ENCODE data around the gene SNAPC2. TPM values are rescaled to one million over a fixed set of nuclear protein-coding genes. Genes with fewer than 3 reads are reported as not detected.

Gene SNAPC2
- total RNA-seq, 1 donor, result 18.5 TPM

DNA sequence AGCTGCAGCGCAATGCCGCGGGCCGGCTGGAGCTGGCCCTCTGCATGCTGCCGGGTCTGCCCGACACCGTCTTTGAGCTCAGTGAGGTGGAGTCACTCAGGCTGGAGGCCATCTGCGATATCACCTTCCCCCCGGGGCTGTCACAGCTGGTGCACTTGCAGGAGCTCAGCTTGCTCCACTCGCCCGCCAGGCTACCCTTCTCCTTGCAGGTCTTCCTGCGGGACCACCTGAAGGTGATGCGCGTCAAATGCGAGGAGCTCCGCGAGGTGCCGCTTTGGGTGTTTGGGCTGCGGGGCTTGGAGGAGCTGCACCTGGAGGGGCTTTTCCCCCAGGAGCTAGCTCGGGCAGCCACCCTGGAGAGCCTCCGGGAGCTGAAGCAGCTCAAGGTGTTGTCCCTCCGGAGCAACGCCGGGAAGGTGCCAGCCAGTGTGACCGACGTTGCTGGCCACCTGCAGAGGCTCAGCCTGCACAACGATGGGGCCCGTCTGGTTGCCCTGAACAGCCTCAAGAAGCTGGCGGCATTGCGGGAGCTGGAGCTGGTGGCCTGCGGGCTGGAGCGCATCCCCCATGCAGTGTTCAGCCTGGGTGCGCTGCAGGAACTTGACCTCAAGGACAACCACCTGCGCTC, 20.3 kb upstream of the SNAPC2 start:
- TF ChIP-seq, protein P1, sequence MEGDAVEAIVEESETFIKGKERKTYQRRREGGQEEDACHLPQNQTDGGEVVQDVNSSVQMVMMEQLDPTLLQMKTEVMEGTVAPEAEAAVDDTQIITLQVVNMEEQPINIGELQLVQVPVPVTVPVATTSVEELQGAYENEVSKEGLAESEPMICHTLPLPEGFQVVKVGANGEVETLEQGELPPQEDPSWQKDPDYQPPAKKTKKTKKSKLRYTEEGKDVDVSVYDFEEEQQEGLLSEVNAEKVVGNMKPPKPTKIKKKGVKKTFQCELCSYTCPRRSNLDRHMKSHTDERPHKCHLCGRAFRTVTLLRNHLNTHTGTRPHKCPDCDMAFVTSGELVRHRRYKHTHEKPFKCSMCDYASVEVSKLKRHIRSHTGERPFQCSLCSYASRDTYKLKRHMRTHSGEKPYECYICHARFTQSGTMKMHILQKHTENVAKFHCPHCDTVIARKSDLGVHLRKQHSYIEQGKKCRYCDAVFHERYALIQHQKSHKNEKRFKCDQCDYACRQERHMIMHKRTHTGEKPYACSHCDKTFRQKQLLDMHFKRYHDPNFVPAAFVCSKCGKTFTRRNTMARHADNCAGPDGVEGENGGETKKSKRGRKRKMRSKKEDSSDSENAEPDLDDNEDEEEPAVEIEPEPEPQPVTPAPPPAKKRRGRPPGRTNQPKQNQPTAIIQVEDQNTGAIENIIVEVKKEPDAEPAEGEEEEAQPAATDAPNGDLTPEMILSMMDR (IDR thresholded peaks at IDR 0.05; ENCODE audit: extremely low read depth, low read depth, low read length), result no peak
- Histone ChIP-seq H3K27me3 (ENCODE audit: insufficient read depth, low read length) (no peaks in the 10 kb centered on the region), H2AFZ (ENCODE audit: low read length) (no peak overlapping the region), H3K4me1 (ENCODE audit: insufficient read depth, low read length) (peaks cover 10% of the 10 kb centered on the region), H3K36me3 (ENCODE audit: insufficient read depth, low read length) (peaks cover 9% of the 10 kb centered on the region), H3K27ac (ENCODE audit: low read depth, low read length) (no peak overlapping the region), H3K9me3 (ENCODE audit: low read depth, low read length) (no peaks in the 10 kb centered on the region), H3K79me2 (ENCODE audit: insufficient read depth, low read length) (peaks cover 18% of the 10 kb centered on the region), H4K20me1 (ENCODE audit: insufficient read depth, low read length) (peaks cover 7% of the 10 kb centered on the region), H3K4me2 (ENCODE audit: insufficient read depth, low read length) (no peak overlapping the region), H3K4me3 (ENCODE audit: insufficient read depth, low read length) (no peak overlapping the region)
- DNase-seq (ENCODE audit: insufficient read length, low spot score, missing footprints), result peak; percentile 60

DNA sequence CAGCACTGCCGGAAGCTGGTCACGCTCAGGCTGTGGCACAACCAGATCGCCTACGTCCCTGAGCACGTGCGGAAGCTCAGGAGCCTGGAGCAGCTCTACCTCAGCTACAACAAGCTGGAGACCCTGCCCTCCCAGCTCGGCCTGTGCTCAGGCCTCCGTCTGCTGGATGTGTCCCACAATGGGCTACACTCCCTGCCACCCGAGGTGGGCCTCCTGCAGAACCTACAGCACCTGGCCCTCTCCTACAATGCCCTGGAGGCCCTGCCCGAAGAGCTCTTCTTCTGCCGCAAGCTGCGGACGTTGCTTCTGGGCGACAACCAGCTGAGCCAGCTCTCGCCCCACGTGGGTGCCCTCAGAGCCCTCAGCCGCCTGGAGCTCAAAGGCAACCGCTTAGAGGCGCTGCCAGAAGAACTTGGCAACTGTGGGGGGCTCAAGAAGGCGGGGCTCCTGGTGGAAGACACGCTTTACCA, 19.7 kb upstream of the SNAPC2 start:
- H2AFZ ChIP-seq (ENCODE audit: low read length), result no peak overlapping the region
- TF ChIP-seq, protein P1 (IDR thresholded peaks at IDR 0.05; ENCODE audit: extremely low read depth, low read depth, low read length), result no peak
- peaks cover 21% of the 10 kb centered on the region for H3K79me2 ChIP-seq (ENCODE audit: insufficient read depth, low read length)
- no peak overlapping the region for H3K27ac ChIP-seq (ENCODE audit: low read depth, low read length)
- peaks cover 13% of the 10 kb centered on the region for H4K20me1 ChIP-seq (ENCODE audit: insufficient read depth, low read length)
- peaks cover 9% of the 10 kb centered on the region for H3K36me3 ChIP-seq (ENCODE audit: insufficient read depth, low read length)
- DNase-seq (ENCODE audit: insufficient read length, low spot score, missing footprints), result peak; percentile 69
- H3K4me1 ChIP-seq (ENCODE audit: insufficient read depth, low read length), result peaks cover 16% of the 10 kb centered on the region
- no peaks in the 10 kb centered on the region for H3K9me3 ChIP-seq (ENCODE audit: low read depth, low read length)
- no peak overlapping the region for H3K4me2 ChIP-seq (ENCODE audit: insufficient read depth, low read length)
- H3K4me3 ChIP-seq (ENCODE audit: insufficient read depth, low read length), result no peak overlapping the region
- no peaks in the 10 kb centered on the region for H3K27me3 ChIP-seq (ENCODE audit: insufficient read depth, low read length)

DNA sequence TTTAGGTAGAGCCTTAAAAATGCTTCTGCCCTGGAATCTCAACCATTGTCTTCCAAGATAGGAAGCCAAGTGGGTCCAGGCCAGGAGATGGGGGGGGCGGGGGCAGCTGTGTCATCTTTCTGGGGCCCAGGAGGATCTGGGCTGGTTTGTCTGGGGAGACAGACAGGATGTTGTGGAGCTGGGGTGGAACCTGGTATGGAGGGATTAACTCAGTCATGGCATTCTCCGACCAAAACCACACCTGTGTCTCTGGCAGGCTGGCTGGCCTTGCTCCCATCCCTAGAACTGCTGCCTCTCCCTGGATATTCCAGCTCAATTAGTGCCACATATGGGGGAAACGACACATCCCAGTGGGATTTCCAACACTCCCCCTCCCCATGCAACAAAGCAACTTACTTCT, 19.2 kb upstream of the SNAPC2 start:
- H3K79me2 ChIP-seq (ENCODE audit: insufficient read depth, low read length), result peaks cover 26% of the 10 kb centered on the region
- H3K27ac ChIP-seq (ENCODE audit: low read depth, low read length), result no peak overlapping the region
- H3K4me3 ChIP-seq (ENCODE audit: insufficient read depth, low read length), result no peak overlapping the region
- DNase-seq (ENCODE audit: insufficient read length, low spot score, missing footprints), result peak; percentile 11
- peaks cover 16% of the 10 kb centered on the region for H3K4me1 ChIP-seq (ENCODE audit: insufficient read depth, low read length)
- no peak overlapping the region for H3K4me2 ChIP-seq (ENCODE audit: insufficient read depth, low read length)
- H2AFZ ChIP-seq (ENCODE audit: low read length), result no peak overlapping the region
- TF ChIP-seq, protein P1 (IDR thresholded peaks at IDR 0.05; ENCODE audit: extremely low read depth, low read depth, low read length), result no peak
- H3K9me3 ChIP-seq (ENCODE audit: low read depth, low read length), result no peaks in the 10 kb centered on the region
- no peaks in the 10 kb centered on the region for H3K27me3 ChIP-seq (ENCODE audit: insufficient read depth, low read length)
- peaks cover 16% of the 10 kb centered on the region for H4K20me1 ChIP-seq (ENCODE audit: insufficient read depth, low read length)
- H3K36me3 ChIP-seq (ENCODE audit: insufficient read depth, low read length), result peaks cover 9% of the 10 kb centered on the region

DNA sequence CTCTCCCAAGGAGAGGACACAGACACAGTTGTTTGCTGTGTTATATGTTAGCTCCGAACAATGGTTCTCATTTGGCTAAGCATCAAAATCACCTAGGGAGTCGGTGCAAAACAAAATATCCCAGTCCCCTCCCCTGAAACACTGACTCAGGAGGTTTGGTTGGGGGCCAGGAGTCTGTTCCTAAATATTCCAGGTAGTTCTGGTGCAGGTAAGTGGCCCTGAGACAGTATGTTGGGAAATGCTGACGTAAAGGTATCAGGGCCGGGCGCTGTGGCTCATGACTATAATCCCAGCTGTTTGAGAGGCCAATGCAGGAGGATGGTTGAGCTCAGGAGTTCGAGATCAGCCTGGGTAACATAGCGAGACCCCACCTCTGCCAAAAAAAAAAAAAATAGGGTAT, 18.8 kb upstream of the SNAPC2 start:
- Histone ChIP-seq H3K27ac (ENCODE audit: low read depth, low read length) (no peak overlapping the region), H3K27me3 (ENCODE audit: insufficient read depth, low read length) (no peaks in the 10 kb centered on the region), H3K4me2 (ENCODE audit: insufficient read depth, low read length) (no peak overlapping the region), H3K79me2 (ENCODE audit: insufficient read depth, low read length) (peaks cover 30% of the 10 kb centered on the region), H2AFZ (ENCODE audit: low read length) (no peak overlapping the region), H4K20me1 (ENCODE audit: insufficient read depth, low read length) (peaks cover 20% of the 10 kb centered on the region), H3K36me3 (ENCODE audit: insufficient read depth, low read length) (peaks cover 9% of the 10 kb centered on the region), H3K4me1 (ENCODE audit: insufficient read depth, low read length) (peaks cover 16% of the 10 kb centered on the region), H3K4me3 (ENCODE audit: insufficient read depth, low read length) (no peak overlapping the region), H3K9me3 (ENCODE audit: low read depth, low read length) (no peaks in the 10 kb centered on the region)
- DNase-seq (ENCODE audit: insufficient read length, low spot score, missing footprints), result peak; percentile 10
- TF ChIP-seq, protein P1 (IDR thresholded peaks at IDR 0.05; ENCODE audit: extremely low read depth, low read depth, low read length), result no peak
